Trophoblast cell (in vitro differentiated cells and primary cell): ENCODE results near the gene EXT2.
A peak's percentile ranks its signal among the peaks of the same experiment; 100 is the strongest.

Source experiments
- DNase-seq, 2 donors: peaks; one replicate each; pipeline ENCODE4 v3.0.0-alpha.2; 2016
- H2AFZ ChIP-seq: 2 replicates; pipeline ENCODE4 v1.6.1; 2013; ENCODE audit warnings: low read length, moderate library complexity, mild to moderate bottlenecking; ENCODE audit not compliant: insufficient read depth, poor library complexity
- H2AK5ac ChIP-seq: 2 replicates; pipeline ENCODE4 v1.6.1; 2013; ENCODE audit warnings: mild to moderate bottlenecking, low read length
- H2BK120ac ChIP-seq: 2 replicates; pipeline ENCODE4 v1.6.1; 2013; ENCODE audit warnings: low read length, mild to moderate bottlenecking, moderate library complexity; ENCODE audit not compliant: insufficient read depth, poor library complexity
- H2BK12ac ChIP-seq: 2 replicates; pipeline ENCODE4 v1.6.1; 2013; ENCODE audit warnings: mild to moderate bottlenecking, low read length, moderate library complexity
- H2BK5ac ChIP-seq: 2 replicates; pipeline ENCODE4 v1.6.1; 2013; ENCODE audit warnings: low read length, low read depth, moderate library complexity, mild to moderate bottlenecking; ENCODE audit not compliant: poor library complexity
- H3K14ac ChIP-seq: 2 replicates; pipeline ENCODE4 v1.6.1; 2013; ENCODE audit warnings: mild to moderate bottlenecking, low read length
- H3K18ac ChIP-seq: 2 replicates; pipeline ENCODE4 v1.6.1; 2013; ENCODE audit warnings: mild to moderate bottlenecking, low read length
- H3K23ac ChIP-seq: 2 replicates; pipeline ENCODE4 v1.6.1; 2013; ENCODE audit warnings: low read length
- H3K27ac ChIP-seq: 2 replicates; pipeline ENCODE4 v1.5.1; 2013; ENCODE audit warnings: low read depth, mild to moderate bottlenecking, inconsistent platforms, low read length, moderate library complexity
- H3K27me3 ChIP-seq: 2 replicates; pipeline ENCODE4 v1.6.1; 2013; ENCODE audit warnings: inconsistent platforms, mild to moderate bottlenecking, low read length, moderate library complexity; ENCODE audit not compliant: insufficient read depth
- H3K36me3 ChIP-seq, 2 experiments: 1 replicate in 1 of 2; 2 replicates in 1 of 2; pipeline ENCODE4 v1.6.1; 2013; ENCODE audit warnings: low read length in 2 of 2, mild to moderate bottlenecking in 2 of 2, moderate library complexity in 1 of 2; ENCODE audit not compliant: insufficient read depth in 2 of 2, control insufficient read depth in 1 of 2
- H3K4ac ChIP-seq: 2 replicates; pipeline ENCODE4 v1.6.1; 2013; ENCODE audit warnings: low read depth, mild to moderate bottlenecking, low read length, moderate library complexity
- H3K4me1 ChIP-seq, 2 experiments: 1 replicate in 1 of 2; 2 replicates in 1 of 2; pipeline ENCODE4 v1.6.1; 2013; ENCODE audit warnings: low read length in 2 of 2, mild to moderate bottlenecking in 2 of 2, moderate library complexity in 1 of 2; ENCODE audit not compliant: insufficient read depth in 2 of 2, control insufficient read depth in 1 of 2
- H3K4me2 ChIP-seq: 2 replicates; pipeline ENCODE4 v1.6.1; 2013; ENCODE audit warnings: inconsistent platforms, mild to moderate bottlenecking, low read length, moderate library complexity
- H3K4me3 ChIP-seq: 2 replicates; pipeline ENCODE4 v1.5.1; 2013; ENCODE audit warnings: mild to moderate bottlenecking, low read depth, low read length, inconsistent platforms
- H3K79me1 ChIP-seq: one replicate; pipeline ENCODE4 v1.6.1; 2013; ENCODE audit warnings: low read length
- H3K79me2 ChIP-seq: 2 replicates; pipeline ENCODE4 v1.6.1; 2013; ENCODE audit warnings: low read length, mild to moderate bottlenecking; ENCODE audit not compliant: control insufficient read depth, insufficient read depth, poor library complexity
- H3K9ac ChIP-seq: 2 replicates; pipeline ENCODE4 v1.6.1; 2013; ENCODE audit warnings: mild to moderate bottlenecking, low read length
- H3K9me3 ChIP-seq: 2 replicates; pipeline ENCODE4 v1.6.1; 2013; ENCODE audit warnings: low read depth, mild to moderate bottlenecking, control low read depth, inconsistent platforms, low read length; ENCODE audit not compliant: insufficient read depth
- H4K12ac ChIP-seq: 2 replicates; pipeline ENCODE4 v1.6.1; 2013; ENCODE audit warnings: low read depth, mild to moderate bottlenecking, low read length, moderate library complexity
- H4K8ac ChIP-seq: 2 replicates; pipeline ENCODE4 v1.6.1; 2013; ENCODE audit warnings: low read depth, mild to moderate bottlenecking, low read length, moderate library complexity
- H4K91ac ChIP-seq: one replicate; pipeline ENCODE4 v1.6.1; 2013; ENCODE audit warnings: low read depth, mild to moderate bottlenecking, low read length, moderate library complexity
- WGBS: extraction: QIAGEN DNeasy Blood & Tissue Kit; methylation state at CpG from one replicate; pipeline ENCODE4 v1.1.7; 2013; ENCODE audit warnings: missing lambda C conversion rate; ENCODE audit not compliant: insufficient read length, insufficient coverage; ENCODE audit errors: extremely low coverage; 5-methylcytosine and 5-hydroxymethylcytosine counted together

Gene EXT2

GRCh38 chr11:44244639-44245310 is 149.3 kb downstream of the EXT2 start:
- H3K4me1 ChIP-seq, result peaks cover 15 to 19% of the 10 kb centered on the region in 2 experiments
- H3K4me3 ChIP-seq, result no peak overlapping the region
- no peak overlapping the region for H3K23ac ChIP-seq
- H2BK12ac ChIP-seq, result peak overlapping the region; percentile 24
- H3K9ac ChIP-seq, result no peak overlapping the region
- H3K14ac ChIP-seq, result no peak overlapping the region
- H3K27me3 ChIP-seq, result no peaks in the 10 kb centered on the region
- peak overlapping the region; percentile 2 for H2BK120ac ChIP-seq
- no peak overlapping the region for H2BK5ac ChIP-seq
- no peak overlapping the region for H3K4me2 ChIP-seq
- no peak overlapping the region for H2AFZ ChIP-seq
- peaks cover 6% of the 10 kb centered on the region for H3K79me1 ChIP-seq
- no peak overlapping the region for H2AK5ac ChIP-seq
- H3K79me2 ChIP-seq, result peaks cover 2% of the 10 kb centered on the region
- H3K36me3 ChIP-seq, result no peaks in the 10 kb centered on the region
- H3K27ac ChIP-seq, result no peak overlapping the region
- no peak overlapping the region for H4K12ac ChIP-seq
- no peak overlapping the region for H3K4ac ChIP-seq
- no peak overlapping the region for H3K18ac ChIP-seq
- no peak for DNase-seq
- no peaks in the 10 kb centered on the region for H3K9me3 ChIP-seq
- peak overlapping the region; percentile 67 for H4K91ac ChIP-seq
- H4K8ac ChIP-seq, result no peak overlapping the region
- WGBS, result no CpG with 5 or more reads among the region's 8 CpGs

GRCh38 chr11:44246726-44247125 is 151.2 kb downstream of the EXT2 start:
- no CpG with 5 or more reads among the region's 4 CpGs for WGBS
- Histone ChIP-seq H3K9me3 (no peaks in the 10 kb centered on the region), H3K18ac (no peak overlapping the region), H3K4me1 (peaks cover 12 to 16% of the 10 kb centered on the region in 2 experiments), H3K9ac (no peak overlapping the region), H3K36me3 (no peaks in the 10 kb centered on the region), H2AK5ac (no peak overlapping the region), H3K4me2 (no peak overlapping the region), H4K12ac (no peak overlapping the region), H3K4ac (no peak overlapping the region), H3K14ac (no peak overlapping the region), H2BK12ac (no peak overlapping the region), H2AFZ (no peak overlapping the region), H3K79me2 (peaks cover 2% of the 10 kb centered on the region), H3K79me1 (peaks cover 6% of the 10 kb centered on the region), H3K27me3 (no peaks in the 10 kb centered on the region), H2BK120ac (no peak overlapping the region), H3K27ac (no peak overlapping the region), H4K8ac (no peak overlapping the region), H4K91ac (no peak overlapping the region), H3K4me3 (no peak overlapping the region), H3K23ac (no peak overlapping the region), H2BK5ac (no peak overlapping the region)
- DNase-seq, result no peak

- H2BK12ac ChIP-seq, result no peak overlapping the region
- H3K27ac ChIP-seq, result no peak overlapping the region
- H3K9ac ChIP-seq, result no peak overlapping the region
- DNase-seq, result no peak
- peaks cover 6% of the 10 kb centered on the region for H3K79me1 ChIP-seq
- no peak overlapping the region for H2BK120ac ChIP-seq
- no peak overlapping the region for H3K14ac ChIP-seq
- H3K23ac ChIP-seq, result no peak overlapping the region
- peaks cover 10 to 16% of the 10 kb centered on the region in 2 experiments for H3K4me1 ChIP-seq
- no peaks in the 10 kb centered on the region for H3K36me3 ChIP-seq
- H3K9me3 ChIP-seq, result no peaks in the 10 kb centered on the region
- no peak overlapping the region for H2AK5ac ChIP-seq
- H3K79me2 ChIP-seq, result peaks cover 2% of the 10 kb centered on the region
- no peaks in the 10 kb centered on the region for H3K27me3 ChIP-seq
- no peak overlapping the region for H3K18ac ChIP-seq
- no peak overlapping the region for H4K8ac ChIP-seq
- H3K4ac ChIP-seq, result no peak overlapping the region
- H2BK5ac ChIP-seq, result no peak overlapping the region
- H3K4me2 ChIP-seq, result no peak overlapping the region
- H2AFZ ChIP-seq, result no peak overlapping the region
- WGBS, result no CpG with 5 or more reads among the region's 6 CpGs
- no peak overlapping the region for H4K91ac ChIP-seq
- no peak overlapping the region for H4K12ac ChIP-seq
- no peak overlapping the region for H3K4me3 ChIP-seq
These were observed 152.0 kb downstream of the EXT2 start for GRCh38 chr11:44247508-44247907.

- no CpG with 5 or more reads among the region's 2 CpGs for WGBS
- no peak overlapping the region for H2AK5ac ChIP-seq
These were observed 152.6 kb downstream of the EXT2 start for GRCh38 chr11:44248109-44248508.

More at GRCh38 chr11:44248109-44248508, 152.6 kb downstream of the EXT2 start:
- H2AFZ ChIP-seq, result no peak overlapping the region
- H3K9ac ChIP-seq, result no peak overlapping the region
- H3K9me3 ChIP-seq, result no peaks in the 10 kb centered on the region
- no peak overlapping the region for H4K12ac ChIP-seq
- no peak overlapping the region for H2BK5ac ChIP-seq
- H3K4ac ChIP-seq, result no peak overlapping the region
- H3K4me1 ChIP-seq, result peaks cover 9 to 14% of the 10 kb centered on the region in 2 experiments
- H3K14ac ChIP-seq, result no peak overlapping the region
- H3K36me3 ChIP-seq, result no peaks in the 10 kb centered on the region
- no peak overlapping the region for H3K4me2 ChIP-seq
- no peak overlapping the region for H2BK12ac ChIP-seq
- peaks cover 5% of the 10 kb centered on the region for H3K79me1 ChIP-seq
- no peak overlapping the region for H3K23ac ChIP-seq
- H4K91ac ChIP-seq, result no peak overlapping the region
- H3K79me2 ChIP-seq, result peaks cover 2% of the 10 kb centered on the region
- H2BK120ac ChIP-seq, result no peak overlapping the region
- no peak for DNase-seq
- no peak overlapping the region for H4K8ac ChIP-seq
- H3K18ac ChIP-seq, result no peak overlapping the region
- no peak overlapping the region for H3K4me3 ChIP-seq
- H3K27ac ChIP-seq, result no peak overlapping the region
- no peaks in the 10 kb centered on the region for H3K27me3 ChIP-seq
